Measurements from ENCODE around the gene TANC1.

TANC1 gene

GRCh38 chr2:159206736-159207380, 238.4 kb downstream of the TANC1 start:
- no peak for DNase-seq

- no peak for DNase-seq
Observed at GRCh38 chr2:159208438-159208837, 240.0 kb downstream of the TANC1 start.

GRCh38 chr2:159209341-159210306, 241.2 kb downstream of the TANC1 start:
- DNase-seq, result no peak

GRCh38 chr2:159211447-159212396, 243.3 kb downstream of the TANC1 start:
- DNase-seq, result no peak

- DNase-seq, result no peak
Observed at GRCh38 chr2:159213296-159213695, 244.9 kb downstream of the TANC1 start.

- DNase-seq, result no peak
Observed at GRCh38 chr2:159214325-159214865, 246.0 kb downstream of the TANC1 start.

GRCh38 chr2:159215116-159215515, 246.7 kb downstream of the TANC1 start:
- no peak for DNase-seq

GRCh38 chr2:159217676-159218075, 249.2 kb downstream of the TANC1 start:
- DNase-seq, result no peak

GRCh38 chr2:159218389-159218788, 249.9 kb downstream of the TANC1 start:
- DNase-seq, result no peak

- no peak for DNase-seq
Observed at GRCh38 chr2:159219394-159219998, 251.1 kb downstream of the TANC1 start.

GRCh38 chr2:159224061-159224813, 255.8 kb downstream of the TANC1 start:
- no peak for DNase-seq

GRCh38 chr2:159225025-159226016, 256.9 kb downstream of the TANC1 start:
- no peak for DNase-seq

- peak in 1 of 2 donors; percentile 6 for DNase-seq
Observed at GRCh38 chr2:159226059-159226461, 257.6 kb downstream of the TANC1 start.

GRCh38 chr2:159226608-159227385, 258.4 kb downstream of the TANC1 start:
- DNase-seq, result no peak

GRCh38 chr2:159227467-159227866, 259.0 kb downstream of the TANC1 start:
- no peak for DNase-seq

GRCh38 chr2:159228081-159228581, 259.7 kb downstream of the TANC1 start:
- no peak for DNase-seq

GRCh38 chr2:159229476-159230144, 261.2 kb downstream of the TANC1 start:
- no peak for DNase-seq

GRCh38 chr2:159230145-159230877, 261.9 kb downstream of the TANC1 start:
- DNase-seq, result no peak
